Endothelial cell (in vitro differentiated cells): ENCODE data around the gene UQCC5. TPM values are rescaled to one million over a fixed set of nuclear protein-coding genes. Genes with fewer than 3 reads are reported as not detected.
A peak's percentile ranks its signal among the peaks of the same experiment; 100 is the strongest.

Source experiments
- DNase-seq: peaks from one replicate; pipeline ENCODE4 v3.0.0; 2021; ENCODE audit warnings: low spot score
- H3K27ac Mint-ChIP-seq: one replicate; pipeline ENCODE4 v1.8.0; 2021; ENCODE audit warnings: mixed read lengths, inconsistent platforms; ENCODE audit not compliant: unreplicated experiment
- H3K27me3 Mint-ChIP-seq: one replicate; pipeline ENCODE4 v1.8.0; 2021; ENCODE audit warnings: mild to moderate bottlenecking, moderate library complexity, mixed read lengths, inconsistent platforms; ENCODE audit not compliant: unreplicated experiment
- H3K36me3 Mint-ChIP-seq: one replicate; pipeline ENCODE4 v1.8.0; 2021; ENCODE audit warnings: mild to moderate bottlenecking, low read depth, mixed read lengths, inconsistent platforms; ENCODE audit not compliant: unreplicated experiment
- H3K4me1 Mint-ChIP-seq: one replicate; pipeline ENCODE4 v1.8.0; 2021; ENCODE audit warnings: mild to moderate bottlenecking, mixed read lengths, inconsistent platforms; ENCODE audit not compliant: unreplicated experiment
- H3K4me3 Mint-ChIP-seq: one replicate; pipeline ENCODE4 v1.8.0; 2021; ENCODE audit warnings: mild to moderate bottlenecking, mixed read lengths, inconsistent platforms; ENCODE audit not compliant: unreplicated experiment
- H3K9me3 Mint-ChIP-seq: one replicate; pipeline ENCODE4 v1.8.0; 2021; ENCODE audit warnings: mixed read lengths, inconsistent platforms; ENCODE audit not compliant: unreplicated experiment
- CTCF ChIP-seq: fragments of 200-600 bp; sonication (generic); IDR thresholded peaks from one replicate; pipeline ENCODE4 v1.5.0; 2021; ENCODE audit warnings: antibody characterized with exemption; ENCODE audit not compliant: unreplicated experiment
- total RNA-seq: library from RNA; stranded (reverse); fragmentation: NEBNext Ultra II Directional; extraction: Animal tissue kit (Norgen Biotek cat#: 25700); gene quantifications from one replicate; pipeline ENCODE4 v1.2.1, GENCODE V29; 2021; ENCODE audit not compliant: unreplicated experiment

Gene UQCC5
- total RNA-seq, 1 donor from 2014 or later, result 13.3 TPM

DNA sequence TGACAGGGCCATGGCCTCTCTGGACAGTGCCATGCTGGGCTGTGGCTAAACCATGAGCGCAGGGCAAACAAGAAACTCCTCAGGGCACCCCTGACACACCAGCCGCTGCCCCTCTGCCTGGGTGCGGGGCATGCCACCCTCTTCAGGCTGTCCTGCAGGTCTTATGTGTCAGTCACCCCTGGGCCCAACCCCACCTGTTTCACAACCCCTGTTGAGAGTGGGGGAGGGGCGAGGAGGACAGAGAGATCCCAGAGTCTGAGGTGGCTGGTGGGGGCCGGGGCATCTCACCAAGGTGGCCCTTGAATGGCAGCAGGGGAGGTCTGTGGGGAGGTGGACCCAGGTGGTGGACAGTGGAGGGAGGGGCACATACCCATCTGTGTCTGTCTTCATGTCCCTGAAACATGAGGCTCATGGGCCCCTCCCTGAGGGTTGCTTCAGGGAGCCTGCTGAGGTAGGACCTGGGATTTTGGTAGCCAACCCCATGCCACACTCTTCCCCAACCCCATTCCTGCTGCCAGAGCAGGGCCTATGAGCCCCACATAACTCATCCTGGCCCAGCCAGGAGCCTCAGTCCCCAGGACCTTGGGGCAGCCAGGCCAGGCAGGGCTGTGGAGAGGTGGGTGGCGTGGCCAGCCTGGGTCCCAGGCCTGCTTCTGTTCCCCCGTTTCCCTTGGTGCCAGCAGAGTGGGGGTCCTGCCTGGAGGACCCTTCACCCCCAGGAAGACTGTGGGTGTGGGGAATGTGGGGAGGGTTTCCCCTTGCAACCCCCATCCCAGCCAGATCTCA, 43.0 kb upstream of the UQCC5 start:
- H3K4me3 Mint-ChIP-seq, result no peak overlapping the region
- H3K36me3 Mint-ChIP-seq, result peaks cover 28% of the 10 kb centered on the region
- no peak for DNase-seq
- no peak for TF ChIP-seq CTCF
- H3K4me1 Mint-ChIP-seq, result peaks cover 73% of the 10 kb centered on the region
- no peaks in the 10 kb centered on the region for H3K9me3 Mint-ChIP-seq
- H3K27ac Mint-ChIP-seq, result no peak overlapping the region
- peaks cover 11% of the 10 kb centered on the region for H3K27me3 Mint-ChIP-seq

GRCh38 chr3:52494445-52494844, 42.0 kb upstream of the UQCC5 start:
- H3K36me3 Mint-ChIP-seq, result peaks cover 28% of the 10 kb centered on the region
- H3K9me3 Mint-ChIP-seq, result no peaks in the 10 kb centered on the region
- peak overlapping the region; percentile 88 for H3K4me3 Mint-ChIP-seq
- peaks cover 11% of the 10 kb centered on the region for H3K27me3 Mint-ChIP-seq
- TF ChIP-seq CTCF, result no peak
- H3K4me1 Mint-ChIP-seq, result peaks cover 79% of the 10 kb centered on the region
- no peak for DNase-seq
- peak overlapping the region; percentile 92 for H3K27ac Mint-ChIP-seq

- Mint-ChIP-seq H3K4me1 (peaks cover 74% of the 10 kb centered on the region), H3K27me3 (peaks cover 10% of the 10 kb centered on the region), H3K36me3 (peaks cover 28% of the 10 kb centered on the region), H3K9me3 (no peaks in the 10 kb centered on the region), H3K27ac (peak within 1 kb of the TSS; percentile 92), H3K4me3 (peak within 1 kb of the TSS; percentile 88)
- peak; percentile 84 for DNase-seq
- TF ChIP-seq CTCF, result no peak
Measured at GRCh38 chr3:52494886-52495495, 41.4 kb upstream of the UQCC5 start, which contains the start of gene STAB1. Gene STAB1 (plus strand): TSS chr3:52495338. CDS start chr3:52495414, 76 bp downstream.

GRCh38 chr3:52495777-52496602, 40.4 kb upstream of the UQCC5 start:
- DNase-seq, result no peak
- Mint-ChIP-seq H3K27me3 (peaks cover 10% of the 10 kb centered on the region), H3K9me3 (no peaks in the 10 kb centered on the region), H3K36me3 (peaks cover 32% of the 10 kb centered on the region), H3K4me3 (peak overlapping the region; percentile 86), H3K4me1 (peaks cover 76% of the 10 kb centered on the region), H3K27ac (peak overlapping the region; percentile 75)
- no peak for TF ChIP-seq CTCF
